Endodermal cell (in vitro differentiated cells): Measurements from ENCODE around the gene SLIT1. TPM values are rescaled to one million over a fixed set of nuclear protein-coding genes. Genes with fewer than 3 reads are reported as not detected.

Experiments
- DNase-seq: peaks from one replicate; pipeline ENCODE4 v3.0.0-alpha.2; 2017
- H3K27ac ChIP-seq: 2 replicates; pipeline ENCODE4 v1.5.1; 2013; ENCODE audit warnings: mild to moderate bottlenecking, low read depth, low read length, moderate library complexity
- H3K27me3 ChIP-seq: 2 replicates; pipeline ENCODE4 v1.6.1; 2013; ENCODE audit warnings: mild to moderate bottlenecking, low read length, moderate library complexity; ENCODE audit not compliant: insufficient read depth, control insufficient read depth, poor library complexity, severe bottlenecking
- H3K36me3 ChIP-seq: 2 replicates; pipeline ENCODE4 v1.7.0; 2013; ENCODE audit warnings: mild to moderate bottlenecking, low read length, moderate library complexity; ENCODE audit not compliant: control insufficient read depth, insufficient read depth
- H3K4me1 ChIP-seq: one replicate; pipeline ENCODE4 v1.7.0; 2013; ENCODE audit warnings: low read length; ENCODE audit not compliant: control insufficient read depth, insufficient read depth
- H3K4me3 ChIP-seq: 2 replicates; pipeline ENCODE4 v1.5.1; 2013; ENCODE audit warnings: mild to moderate bottlenecking, low read length, moderate library complexity
- H3K9ac ChIP-seq: 2 replicates; pipeline ENCODE4 v1.6.1; 2013; ENCODE audit warnings: mild to moderate bottlenecking, low read length, moderate library complexity; ENCODE audit not compliant: poor library complexity, severe bottlenecking; ENCODE audit errors: extremely low read depth
- H3K9me3 ChIP-seq: 2 replicates; pipeline ENCODE4 v1.6.1; 2013; ENCODE audit warnings: mild to moderate bottlenecking, low read length, moderate library complexity; ENCODE audit not compliant: control insufficient read depth
- H3K27ac Mint-ChIP-seq: 2 replicates; pipeline ENCODE4 v1.8.0; 2020; ENCODE audit warnings: mixed read lengths
- H3K27me3 Mint-ChIP-seq: 2 replicates; pipeline ENCODE4 v1.8.0; 2021; ENCODE audit warnings: mild to moderate bottlenecking, mixed read lengths; ENCODE audit not compliant: insufficient read depth
- H3K36me3 Mint-ChIP-seq: 2 replicates; pipeline ENCODE4 v1.8.0; 2020; ENCODE audit warnings: low read depth, mixed read lengths
- H3K4me1 Mint-ChIP-seq: 2 replicates; pipeline ENCODE4 v1.8.0; 2020; ENCODE audit warnings: mixed read lengths
- H3K4me3 Mint-ChIP-seq: 2 replicates; pipeline ENCODE4 v1.8.0; 2020; ENCODE audit warnings: mild to moderate bottlenecking, moderate library complexity, mixed read lengths
- H3K9me3 Mint-ChIP-seq: 2 replicates; pipeline ENCODE4 v1.8.0; 2020; ENCODE audit warnings: mild to moderate bottlenecking, mixed read lengths
- WGBS, 2 experiments: methylation state at CpG; one replicate each; pipeline versions ENCODE4 v1.1.5 to v1.1.7; 2013; ENCODE audit warnings: missing lambda C conversion rate in 2 of 2, mixed read lengths in 1 of 2; ENCODE audit not compliant: insufficient coverage in 1 of 2, insufficient read length in 1 of 2; 5-methylcytosine and 5-hydroxymethylcytosine counted together
- total RNA-seq, 2 donors: library from RNA; stranded (reverse); fragmentation: NEBNext Ultra II Directional in 1 of 2; extraction: Animal tissue kit (Norgen Biotek cat#: 25700) in 1 of 2; gene quantifications; 2 replicates in 1 of 2; 3 replicates in 1 of 2; pipeline ENCODE4 v1.2.1, GENCODE V29; 2021
- TF ChIP-seq, protein P1 (sequence below): fragments of 200-600 bp; sonication (generic); conservative IDR thresholded peaks from 2 replicates; pipeline ENCODE4 v1.5.0; 2021; ENCODE audit warnings: antibody characterized with exemption, mild to moderate bottlenecking

SLIT1 gene
- total RNA-seq, 2 donors from 2014 or later: 0.97 to 2.4 TPM

DNA sequence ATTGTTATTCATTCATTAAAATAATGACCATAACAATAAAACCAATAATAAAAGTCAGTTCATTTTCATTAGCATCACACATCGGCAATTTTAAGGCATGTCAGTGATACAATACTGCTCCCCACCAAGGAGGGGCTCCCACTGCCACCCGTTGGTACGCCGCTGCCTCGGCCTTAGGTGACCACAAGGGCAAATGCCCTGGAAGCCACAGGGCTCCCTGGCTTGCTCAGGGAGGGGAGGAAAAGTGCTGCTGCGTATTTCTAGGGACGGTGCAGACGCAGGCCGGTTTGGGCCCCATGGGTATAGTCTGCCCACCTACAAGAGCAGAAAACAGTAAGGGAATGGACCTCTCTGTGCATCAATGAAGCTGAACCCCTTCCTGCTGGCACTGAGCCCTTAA lies 85.1 kb downstream of the SLIT1 start:
- DNase-seq: no peak
- Histone ChIP-seq H3K4me3 (no peak overlapping the region), H3K27ac (no peak overlapping the region), H3K4me1 (no peaks in the 10 kb centered on the region), H3K9ac (no peak overlapping the region), H3K27me3 (no peaks in the 10 kb centered on the region), H3K36me3 (no peaks in the 10 kb centered on the region), H3K9me3 (no peaks in the 10 kb centered on the region)
- Mint-ChIP-seq H3K4me3 (no peak overlapping the region), H3K27me3 (no peaks in the 10 kb centered on the region), H3K36me3 (no peaks in the 10 kb centered on the region), H3K4me1 (peaks cover 17% of the 10 kb centered on the region), H3K27ac (no peak overlapping the region), H3K9me3 (no peaks in the 10 kb centered on the region)
- 91 to 100% methylated on average over 1 to 9 of the region's 9 CpGs for WGBS, 2 experiments
- TF ChIP-seq, protein P1, sequence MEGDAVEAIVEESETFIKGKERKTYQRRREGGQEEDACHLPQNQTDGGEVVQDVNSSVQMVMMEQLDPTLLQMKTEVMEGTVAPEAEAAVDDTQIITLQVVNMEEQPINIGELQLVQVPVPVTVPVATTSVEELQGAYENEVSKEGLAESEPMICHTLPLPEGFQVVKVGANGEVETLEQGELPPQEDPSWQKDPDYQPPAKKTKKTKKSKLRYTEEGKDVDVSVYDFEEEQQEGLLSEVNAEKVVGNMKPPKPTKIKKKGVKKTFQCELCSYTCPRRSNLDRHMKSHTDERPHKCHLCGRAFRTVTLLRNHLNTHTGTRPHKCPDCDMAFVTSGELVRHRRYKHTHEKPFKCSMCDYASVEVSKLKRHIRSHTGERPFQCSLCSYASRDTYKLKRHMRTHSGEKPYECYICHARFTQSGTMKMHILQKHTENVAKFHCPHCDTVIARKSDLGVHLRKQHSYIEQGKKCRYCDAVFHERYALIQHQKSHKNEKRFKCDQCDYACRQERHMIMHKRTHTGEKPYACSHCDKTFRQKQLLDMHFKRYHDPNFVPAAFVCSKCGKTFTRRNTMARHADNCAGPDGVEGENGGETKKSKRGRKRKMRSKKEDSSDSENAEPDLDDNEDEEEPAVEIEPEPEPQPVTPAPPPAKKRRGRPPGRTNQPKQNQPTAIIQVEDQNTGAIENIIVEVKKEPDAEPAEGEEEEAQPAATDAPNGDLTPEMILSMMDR: no peak

GRCh38 chr10:97099868-97100267 lies 85.9 kb downstream of the SLIT1 start:
- Mint-ChIP-seq H3K9me3 (no peaks in the 10 kb centered on the region), H3K4me1 (peaks cover 18% of the 10 kb centered on the region)
- no peaks in the 10 kb centered on the region for H3K27me3 ChIP-seq

GRCh38 chr10:97099089-97099488 lies 86.7 kb downstream of the SLIT1 start:
- no peak for DNase-seq
- TF ChIP-seq, protein P1: no peak
- Histone ChIP-seq H3K36me3 (no peaks in the 10 kb centered on the region), H3K9me3 (no peaks in the 10 kb centered on the region), H3K27ac (no peak overlapping the region), H3K4me1 (no peaks in the 10 kb centered on the region), H3K27me3 (no peaks in the 10 kb centered on the region), H3K9ac (no peak overlapping the region), H3K4me3 (no peak overlapping the region)
- no peak overlapping the region for H3K27ac Mint-ChIP-seq
- no peaks in the 10 kb centered on the region for H3K27me3 Mint-ChIP-seq
- peaks cover 18% of the 10 kb centered on the region for H3K4me1 Mint-ChIP-seq
- H3K9me3 Mint-ChIP-seq: no peaks in the 10 kb centered on the region
- no peaks in the 10 kb centered on the region for H3K36me3 Mint-ChIP-seq
- 87 to 92% methylated on average over 6 to 8 of the region's 8 CpGs for WGBS, 2 experiments
- H3K4me3 Mint-ChIP-seq: no peak overlapping the region

More at GRCh38 chr10:97099868-97100267, 85.9 kb downstream of the SLIT1 start:
- Histone ChIP-seq H3K36me3 (no peaks in the 10 kb centered on the region), H3K9ac (no peak overlapping the region), H3K9me3 (no peaks in the 10 kb centered on the region), H3K4me3 (no peak overlapping the region), H3K27ac (no peak overlapping the region), H3K4me1 (no peaks in the 10 kb centered on the region)
- Mint-ChIP-seq H3K27ac (no peak overlapping the region), H3K36me3 (no peaks in the 10 kb centered on the region), H3K4me3 (no peak overlapping the region), H3K27me3 (no peaks in the 10 kb centered on the region)
- WGBS, 2 experiments: 93 to 95% methylated on average over 3 to 5 of the region's 5 CpGs
- DNase-seq: no peak
- TF ChIP-seq, protein P1: no peak
